Esophagus muscularis mucosa (tissue), 4 donors: ENCODE data around the gene HCAR2. TPM values are rescaled to one million over a fixed set of nuclear protein-coding genes. Genes with fewer than 3 reads are reported as not detected.

ENCODE experiments used
- DNase-seq: peaks from one replicate; pipeline ENCODE4 v3.0.0-alpha.2; 2017; ENCODE audit errors: extremely low spot score
- H3K27ac ChIP-seq, 4 donors: fragments of 200-600 bp; sonication (generic); replicated peaks in 1 of 4; 1 replicate in 3 of 4; 2 replicates in 1 of 4; pipeline ENCODE4 v1.5.1; 2016 to 2019; ENCODE audit warnings: mild to moderate bottlenecking in 1 of 4
- H3K27me3 ChIP-seq, 4 donors: fragments of 200-600 bp; sonication (generic); one replicate each; pipeline versions ENCODE4 v1.5.1 to v1.6.0; 2016 to 2019
- H3K36me3 ChIP-seq, 4 donors: fragments of 200-600 bp; sonication (generic); one replicate each; pipeline ENCODE4 v1.5.1; 2016 to 2019
- H3K4me1 ChIP-seq, 4 donors: fragments of 200-600 bp; sonication (generic); one replicate each; pipeline ENCODE4 v1.5.1; 2016 to 2019
- H3K4me3 ChIP-seq, 4 donors: fragments of 200-600 bp; sonication (generic); 1 replicate in 2 of 4; 2 replicates in 2 of 4; pipeline ENCODE4 v1.5.1; 2016 to 2019; ENCODE audit warnings: mild to moderate bottlenecking in 4 of 4, moderate library complexity in 1 of 4
- H3K9me3 ChIP-seq, 4 donors: fragments of 200-600 bp; sonication (generic); 1 replicate in 3 of 4; 2 replicates in 1 of 4; pipeline ENCODE4 v1.5.1; 2016 to 2019
- CTCF ChIP-seq, 3 experiments: fragments of 200-600 bp in 2 of 3; fragments of 450-650 bp in 1 of 3; sonication (generic) in 2 of 3; IDR thresholded peaks; one replicate each; pipeline ENCODE4 v1.5.1; 2017 to 2019; ENCODE audit warnings: antibody characterized with exemption in 3 of 3, mild to moderate bottlenecking in 2 of 3, moderate library complexity in 1 of 3
- EP300 ChIP-seq: sonication (generic); formaldehyde crosslinking; IDR thresholded peaks from one replicate; pipeline ENCODE4 v1.6.1; 2017; ENCODE audit warnings: antibody characterized with exemption
- POLR2A ChIP-seq: fragments of 450-650 bp; IDR thresholded peaks from one replicate; pipeline ENCODE4 v1.6.1; 2017; ENCODE audit warnings: antibody characterized with exemption, moderate library complexity, mild to moderate bottlenecking, low read depth
- POLR2AphosphoS5 ChIP-seq, 2 donors: sonication (generic); formaldehyde crosslinking; IDR thresholded peaks; one replicate each; pipeline ENCODE4 v1.6.1; 2017; ENCODE audit warnings: antibody characterized with exemption in 2 of 2
- WGBS: methylation state at CpG from one replicate; pipeline ENCODE4 v1.1.5; 2018; 5-methylcytosine and 5-hydroxymethylcytosine counted together
- intact Hi-C: fragments of 100-400 bp; cut with DNase I; formaldehyde crosslinking; loops from one replicate; pipeline ENCODE4 v1.15.1; 2023
- total RNA-seq, 4 donors: library from RNA; depleted of rRNA; stranded (reverse); fragments of >200 nt; gene quantifications; one replicate each; pipeline versions ENCODE4 v1.1.0 to v1.2.1, GENCODE V29; 2016

The HCAR2 gene
- total RNA-seq, 4 donors from 2014 or later = not detected

GRCh38 chr12:122665759-122666158 lies 37.4 kb downstream of the HCAR2 start:
- intact Hi-C loops = no loop called here
- no peak for DNase-seq
- Histone ChIP-seq H3K27me3 (no peaks in the 10 kb centered on the region), H3K27ac (no peak overlapping the region), H3K9me3 (peaks cover 0 to 4% (median 0%) of the 10 kb centered on the region in 4 donors), H3K4me3 (no peak overlapping the region), H3K4me1 (no peaks in the 10 kb centered on the region), H3K36me3 (no peaks in the 10 kb centered on the region)
- TF ChIP-seq EP300 (no peak), CTCF (IDR thresholded peaks at IDR 0.05) (no peak), POLR2AphosphoS5 (IDR thresholded peaks at IDR 0.05) (no peak), POLR2A (no peak)
- WGBS = 98% methylated on average over 5 of the region's 5 CpGs

GRCh38 chr12:122665349-122665748 lies 37.8 kb downstream of the HCAR2 start:
- Histone ChIP-seq H3K36me3 (no peaks in the 10 kb centered on the region), H3K4me3 (no peak overlapping the region), H3K27me3 (no peaks in the 10 kb centered on the region), H3K27ac (no peak overlapping the region), H3K4me1 (no peaks in the 10 kb centered on the region), H3K9me3 (peaks cover 0 to 4% (median 0%) of the 10 kb centered on the region in 4 donors)
- TF ChIP-seq POLR2A (no peak), EP300 (no peak), POLR2AphosphoS5 (IDR thresholded peaks at IDR 0.05) (no peak), CTCF (IDR thresholded peaks at IDR 0.05) (no peak)
- DNase-seq = no peak
- WGBS = 87% methylated on average over 8 of the region's 8 CpGs
- intact Hi-C loops = no loop called here

- no peak for DNase-seq
- Histone ChIP-seq H3K27ac (no peak overlapping the region), H3K36me3 (no peaks in the 10 kb centered on the region), H3K9me3 (no peaks in the 10 kb centered on the region), H3K4me1 (no peaks in the 10 kb centered on the region), H3K4me3 (no peak overlapping the region), H3K27me3 (no peaks in the 10 kb centered on the region)
- 94% methylated on average over 3 of the region's 3 CpGs for WGBS
- TF ChIP-seq POLR2A (no peak), POLR2AphosphoS5 (IDR thresholded peaks at IDR 0.05) (no peak), CTCF (IDR thresholded peaks at IDR 0.05) (no peak)
- intact Hi-C loops = no loop called here
Measured at GRCh38 chr12:122661938-122662337, 41.2 kb downstream of the HCAR2 start.

- no peak overlapping the region for H3K4me3 ChIP-seq
- H3K36me3 ChIP-seq = no peaks in the 10 kb centered on the region
- H3K9me3 ChIP-seq = no peaks in the 10 kb centered on the region
- H3K4me1 ChIP-seq = no peaks in the 10 kb centered on the region
- H3K27ac ChIP-seq = no peak overlapping the region
- intact Hi-C loops = no loop called here
- WGBS = 81% methylated on average over 14 of the region's 16 CpGs
- H3K27me3 ChIP-seq = no peaks in the 10 kb centered on the region
- DNase-seq = no peak
- TF ChIP-seq EP300 = no peak
- TF ChIP-seq POLR2A = no peak
- no peak for TF ChIP-seq CTCF (IDR thresholded peaks at IDR 0.05)
- no peak for TF ChIP-seq POLR2AphosphoS5 (IDR thresholded peaks at IDR 0.05)
Measured at GRCh38 chr12:122661246-122661645, 41.9 kb downstream of the HCAR2 start.

GRCh38 chr12:122659579-122659978 lies 43.6 kb downstream of the HCAR2 start:
- Histone ChIP-seq H3K27me3 (no peaks in the 10 kb centered on the region), H3K27ac (no peak overlapping the region), H3K4me1 (no peaks in the 10 kb centered on the region), H3K4me3 (no peak overlapping the region), H3K36me3 (no peaks in the 10 kb centered on the region), H3K9me3 (no peaks in the 10 kb centered on the region)
- intact Hi-C loops = no loop called here
- 78% methylated on average over 6 of the region's 6 CpGs for WGBS
- TF ChIP-seq POLR2AphosphoS5 (IDR thresholded peaks at IDR 0.05) (no peak), POLR2A (no peak), CTCF (IDR thresholded peaks at IDR 0.05) (no peak), EP300 (no peak)
- no peak for DNase-seq
